ENCODE results near the gene COL28A1. TPM values are rescaled to one million over a fixed set of nuclear protein-coding genes. Genes with fewer than 3 reads are reported as not detected.

Gene COL28A1
- total RNA-seq, 1 donor from 2014 or later, result not detected

GRCh38 chr7:7335215-7335614 is 200.5 kb downstream of the COL28A1 start:
- DNase-seq (ENCODE audit: low read depth in 2 of 2), result no peak

- DNase-seq (ENCODE audit: low read depth in 2 of 2), result no peak
Observed at GRCh38 chr7:7333610-7334009, 202.1 kb downstream of the COL28A1 start.

- DNase-seq (ENCODE audit: low read depth in 2 of 2), result no peak
Observed at GRCh38 chr7:7331523-7331922, 204.2 kb downstream of the COL28A1 start.

- DNase-seq (ENCODE audit: low read depth in 2 of 2), result no peak
Observed at GRCh38 chr7:7330997-7331396, 204.7 kb downstream of the COL28A1 start.

- no peak for DNase-seq (ENCODE audit: low read depth in 2 of 2)
Observed at GRCh38 chr7:7329326-7329725, 206.3 kb downstream of the COL28A1 start.

GRCh38 chr7:7327423-7327822 is 208.2 kb downstream of the COL28A1 start:
- no peak for DNase-seq (ENCODE audit: low read depth in 2 of 2)

- DNase-seq (ENCODE audit: low read depth in 2 of 2), result no peak
Observed at GRCh38 chr7:7324698-7325097, 211.0 kb downstream of the COL28A1 start.

GRCh38 chr7:7323921-7324320 is 211.8 kb downstream of the COL28A1 start:
- DNase-seq (ENCODE audit: low read depth in 2 of 2), result no peak

- DNase-seq (ENCODE audit: low read depth in 2 of 2), result no peak
Observed at GRCh38 chr7:7323352-7323751, 212.3 kb downstream of the COL28A1 start.

- peak; percentile 28 to 56 for DNase-seq (ENCODE audit: low read depth in 2 of 2)
Observed at GRCh38 chr7:7321681-7322080, 214.0 kb downstream of the COL28A1 start.

GRCh38 chr7:7318601-7319000 is 217.1 kb downstream of the COL28A1 start:
- no peak for DNase-seq (ENCODE audit: low read depth in 2 of 2)

GRCh38 chr7:7317850-7318249 is 217.8 kb downstream of the COL28A1 start:
- no peak for DNase-seq (ENCODE audit: low read depth in 2 of 2)

GRCh38 chr7:7315851-7316250 is 219.8 kb downstream of the COL28A1 start:
- DNase-seq (ENCODE audit: low read depth in 2 of 2), result no peak

GRCh38 chr7:7312323-7312722 is 223.3 kb downstream of the COL28A1 start:
- no peak for DNase-seq (ENCODE audit: low read depth in 2 of 2)

GRCh38 chr7:7311001-7311400 is 224.7 kb downstream of the COL28A1 start:
- no peak for DNase-seq (ENCODE audit: low read depth in 2 of 2)

- DNase-seq (ENCODE audit: low read depth in 2 of 2), result no peak
Observed at GRCh38 chr7:7309203-7309602, 226.5 kb downstream of the COL28A1 start.

Other genes with a start within 250 kb of the COL28A1 start
- gene MIOS, start 31.0 kb upstream of the COL28A1 start, total RNA-seq, result 12.9 and 14.3 TPM in 2 replicates
- 3.7 and 4.0 TPM in 2 replicates for gene UMAD1, start 104.9 kb upstream of the COL28A1 start, total RNA-seq
- gene RPA3, start 182.7 kb upstream of the COL28A1 start, total RNA-seq, result 9.3 and 12.4 TPM in 2 replicates

All from lung microvascular endothelial cell (primary cell).